ENCODE data around the gene CDH12.

The CDH12 gene

DNA sequence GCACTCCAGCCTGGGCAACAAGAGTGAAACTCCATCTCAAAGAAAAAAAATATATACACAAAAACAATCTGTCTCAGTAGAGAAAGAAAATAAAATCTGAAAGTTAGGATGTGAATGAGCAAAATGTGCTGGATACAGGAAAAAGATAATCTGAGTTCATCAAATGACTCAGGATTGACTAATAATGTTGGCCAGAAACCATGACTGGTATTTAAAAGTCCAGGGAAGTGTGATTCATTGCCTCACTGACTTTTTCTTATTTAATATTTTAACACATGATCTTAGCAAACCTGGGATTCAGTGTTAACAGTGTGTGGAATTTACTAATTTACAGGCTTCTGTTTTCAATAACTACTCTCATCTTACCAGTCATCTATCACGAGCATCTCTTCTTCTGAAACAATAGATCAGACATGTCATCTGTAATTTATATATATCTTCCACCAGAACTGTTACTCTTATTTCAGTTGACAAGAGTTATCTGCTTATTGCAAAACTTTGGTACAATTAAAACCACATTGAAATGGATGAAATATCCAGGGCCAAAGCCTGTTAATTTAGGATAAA lies 256.7 kb downstream of the CDH12 start:
- Histone ChIP-seq H3K4me3 (ENCODE audit: low read length in 2 of 2) (no peak overlapping the region), H3K27me3 (ENCODE audit: control insufficient read depth in 2 of 2, insufficient read depth in 2 of 2, low read length in 2 of 2) (no peaks in the 10 kb centered on the region), H3K9me3 (ENCODE audit: control insufficient read depth in 2 of 2, low read length in 2 of 2) (no peaks in the 10 kb centered on the region), H3K4me1 (ENCODE audit: control insufficient read depth in 2 of 2, insufficient read depth in 2 of 2, low read length in 2 of 2) (no peaks in the 10 kb centered on the region), H3K9ac (ENCODE audit: low read depth in 1 of 2, low read length in 2 of 2) (no peak overlapping the region), H3K36me3 (ENCODE audit: control insufficient read depth in 2 of 2, insufficient read depth in 2 of 2, low read length in 2 of 2) (no peaks in the 10 kb centered on the region), H3K27ac (ENCODE audit: low read depth in 2 of 2, low read length in 2 of 2) (no peak overlapping the region)

DNA sequence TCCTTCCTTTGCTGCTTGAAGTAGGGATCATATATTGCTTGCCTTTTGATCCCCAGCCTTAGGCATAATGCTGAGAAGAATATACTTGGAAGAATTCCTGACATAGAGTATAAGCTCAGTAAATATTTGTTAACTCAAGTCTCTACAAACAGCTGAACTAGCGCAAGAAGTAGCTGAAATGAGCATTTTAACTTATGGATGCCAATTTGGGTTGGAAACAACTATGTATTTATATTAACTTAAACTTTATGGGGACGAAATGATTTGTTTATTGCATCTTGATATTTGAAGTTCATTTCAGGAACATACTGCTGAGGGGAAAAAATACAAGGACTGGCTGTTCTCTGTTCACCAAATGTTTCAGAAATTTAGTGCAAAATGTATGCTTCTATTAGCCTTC lies 258.7 kb downstream of the CDH12 start:
- no peaks in the 10 kb centered on the region for H3K9me3 ChIP-seq (ENCODE audit: control insufficient read depth in 2 of 2, low read length in 2 of 2)
- H3K4me1 ChIP-seq (ENCODE audit: control insufficient read depth in 2 of 2, insufficient read depth in 2 of 2, low read length in 2 of 2) = no peaks in the 10 kb centered on the region
- H3K27me3 ChIP-seq (ENCODE audit: control insufficient read depth in 2 of 2, insufficient read depth in 2 of 2, low read length in 2 of 2) = no peaks in the 10 kb centered on the region
- H3K36me3 ChIP-seq (ENCODE audit: control insufficient read depth in 2 of 2, insufficient read depth in 2 of 2, low read length in 2 of 2) = no peaks in the 10 kb centered on the region
- H3K4me3 ChIP-seq (ENCODE audit: low read length in 2 of 2) = no peak overlapping the region
- no peak overlapping the region for H3K9ac ChIP-seq (ENCODE audit: low read depth in 1 of 2, low read length in 2 of 2)
- no peak overlapping the region for H3K27ac ChIP-seq (ENCODE audit: low read depth in 2 of 2, low read length in 2 of 2)

DNA sequence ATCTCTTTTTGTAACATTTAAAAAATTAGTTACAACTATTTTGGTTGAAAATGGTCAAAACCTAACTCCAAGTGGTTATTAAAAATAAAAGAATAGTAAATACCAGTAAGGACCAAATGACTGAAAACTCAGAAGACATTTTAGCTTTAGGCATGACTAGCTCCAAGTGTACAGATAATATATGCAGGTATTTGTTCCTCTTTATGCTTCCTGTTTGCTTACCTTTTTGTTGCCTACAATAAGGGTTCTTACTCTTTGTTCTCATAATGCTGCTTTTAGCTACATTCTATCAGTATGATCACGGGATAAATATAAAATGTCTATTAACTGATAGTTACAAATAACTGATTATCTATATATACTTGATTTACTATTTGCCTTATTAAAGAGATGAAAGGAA lies 259.6 kb downstream of the CDH12 start:
- H3K4me1 ChIP-seq (ENCODE audit: control insufficient read depth in 2 of 2, insufficient read depth in 2 of 2, low read length in 2 of 2) = no peaks in the 10 kb centered on the region

DNA sequence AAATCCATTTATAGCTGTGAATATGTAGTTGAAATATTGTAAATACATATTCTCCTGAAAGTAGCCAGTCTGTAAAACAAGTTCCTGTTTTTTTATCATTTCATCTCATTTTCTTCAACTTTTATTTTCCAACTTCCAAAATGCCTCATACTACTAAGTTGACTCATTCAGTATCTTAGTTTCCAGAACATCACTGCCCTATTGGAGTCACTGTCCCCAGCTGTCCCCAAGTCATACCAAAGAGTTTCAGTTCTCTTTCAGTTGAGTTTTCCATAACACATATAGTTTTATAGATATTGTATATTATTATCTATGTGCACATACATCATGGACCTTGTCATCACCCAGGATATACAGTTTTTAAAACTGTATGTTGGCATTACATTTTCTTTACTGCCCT lies 261.7 kb downstream of the CDH12 start:
- Histone ChIP-seq H3K27me3 (ENCODE audit: control insufficient read depth in 2 of 2, insufficient read depth in 2 of 2, low read length in 2 of 2) (no peaks in the 10 kb centered on the region), H3K36me3 (ENCODE audit: control insufficient read depth in 2 of 2, insufficient read depth in 2 of 2, low read length in 2 of 2) (no peaks in the 10 kb centered on the region), H3K9ac (ENCODE audit: low read depth in 1 of 2, low read length in 2 of 2) (no peak overlapping the region), H3K4me1 (ENCODE audit: control insufficient read depth in 2 of 2, insufficient read depth in 2 of 2, low read length in 2 of 2) (no peaks in the 10 kb centered on the region), H3K4me3 (ENCODE audit: low read length in 2 of 2) (no peak overlapping the region), H3K27ac (ENCODE audit: low read depth in 2 of 2, low read length in 2 of 2) (no peak overlapping the region), H3K9me3 (ENCODE audit: control insufficient read depth in 2 of 2, low read length in 2 of 2) (no peaks in the 10 kb centered on the region)

More for the DNA sequence above, 259.6 kb downstream of the CDH12 start:
- Histone ChIP-seq H3K9ac (ENCODE audit: low read depth in 1 of 2, low read length in 2 of 2) (no peak overlapping the region), H3K27me3 (ENCODE audit: control insufficient read depth in 2 of 2, insufficient read depth in 2 of 2, low read length in 2 of 2) (no peaks in the 10 kb centered on the region), H3K36me3 (ENCODE audit: control insufficient read depth in 2 of 2, insufficient read depth in 2 of 2, low read length in 2 of 2) (no peaks in the 10 kb centered on the region), H3K9me3 (ENCODE audit: control insufficient read depth in 2 of 2, low read length in 2 of 2) (no peaks in the 10 kb centered on the region), H3K4me3 (ENCODE audit: low read length in 2 of 2) (no peak overlapping the region), H3K27ac (ENCODE audit: low read depth in 2 of 2, low read length in 2 of 2) (no peak overlapping the region)

DNA sequence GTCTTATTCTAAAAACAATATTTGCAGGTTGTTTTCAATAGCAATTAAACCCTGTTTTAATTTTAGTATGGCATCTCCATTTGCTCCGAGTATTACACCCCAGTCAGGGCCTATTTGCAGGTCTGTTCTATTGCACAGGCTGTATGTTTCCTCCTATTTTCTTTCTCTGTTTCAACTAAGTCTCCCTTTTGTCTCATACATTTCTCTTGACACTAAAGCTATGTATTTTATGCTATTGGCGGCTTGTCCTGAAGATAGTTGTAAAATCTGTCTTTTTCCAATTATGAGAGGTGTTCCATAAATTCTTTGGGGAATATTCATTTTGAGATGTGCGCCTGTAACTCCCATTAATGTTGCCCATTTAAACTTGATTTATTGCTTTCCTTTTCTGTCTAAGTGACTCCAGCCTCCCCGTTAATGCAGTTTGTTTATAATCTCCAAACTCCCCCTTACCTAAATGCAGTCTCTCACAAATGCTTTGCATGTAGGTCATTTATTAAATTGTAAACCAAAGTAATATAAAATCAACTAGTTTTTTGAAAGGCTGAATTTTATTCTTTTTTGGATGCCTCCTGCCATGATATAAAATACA lies 262.4 kb downstream of the CDH12 start:
- no peaks in the 10 kb centered on the region for H3K9me3 ChIP-seq (ENCODE audit: control insufficient read depth in 2 of 2, low read length in 2 of 2)
- H3K4me1 ChIP-seq (ENCODE audit: control insufficient read depth in 2 of 2, insufficient read depth in 2 of 2, low read length in 2 of 2) = no peaks in the 10 kb centered on the region
- no peak overlapping the region for H3K9ac ChIP-seq (ENCODE audit: low read depth in 1 of 2, low read length in 2 of 2)
- no peak overlapping the region for H3K27ac ChIP-seq (ENCODE audit: low read depth in 2 of 2, low read length in 2 of 2)
- no peaks in the 10 kb centered on the region for H3K36me3 ChIP-seq (ENCODE audit: control insufficient read depth in 2 of 2, insufficient read depth in 2 of 2, low read length in 2 of 2)
- H3K27me3 ChIP-seq (ENCODE audit: control insufficient read depth in 2 of 2, insufficient read depth in 2 of 2, low read length in 2 of 2) = no peaks in the 10 kb centered on the region
- no peak overlapping the region for H3K4me3 ChIP-seq (ENCODE audit: low read length in 2 of 2)

DNA sequence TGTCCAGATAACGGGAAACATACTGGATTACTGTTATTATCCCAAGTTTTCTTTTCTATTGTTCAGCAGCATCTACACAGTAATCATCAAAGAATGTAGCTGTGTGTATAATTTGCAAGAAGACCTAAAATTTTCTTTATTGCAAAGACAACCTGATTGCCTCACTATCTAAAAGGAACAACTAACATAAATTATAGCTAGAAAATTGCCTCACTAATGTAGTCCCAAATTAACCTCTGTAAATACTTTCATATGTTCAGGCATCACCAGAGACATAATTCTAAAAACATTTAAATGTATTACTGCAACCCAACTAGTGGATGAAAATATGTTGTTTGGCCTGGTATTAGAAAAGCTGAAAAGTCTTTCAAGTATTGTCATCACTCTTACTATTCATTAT lies 275.4 kb downstream of the CDH12 start:
- Histone ChIP-seq H3K9me3 (ENCODE audit: control insufficient read depth in 2 of 2, low read length in 2 of 2) (peaks cover 0 to 2% of the 10 kb centered on the region in 2 donors), H3K4me1 (ENCODE audit: control insufficient read depth in 2 of 2, insufficient read depth in 2 of 2, low read length in 2 of 2) (no peaks in the 10 kb centered on the region), H3K9ac (ENCODE audit: low read depth in 1 of 2, low read length in 2 of 2) (no peak overlapping the region), H3K4me3 (ENCODE audit: low read length in 2 of 2) (no peak overlapping the region), H3K27ac (ENCODE audit: low read depth in 2 of 2, low read length in 2 of 2) (no peak overlapping the region), H3K27me3 (ENCODE audit: control insufficient read depth in 2 of 2, insufficient read depth in 2 of 2, low read length in 2 of 2) (no peaks in the 10 kb centered on the region), H3K36me3 (ENCODE audit: control insufficient read depth in 2 of 2, insufficient read depth in 2 of 2, low read length in 2 of 2) (no peaks in the 10 kb centered on the region)

DNA sequence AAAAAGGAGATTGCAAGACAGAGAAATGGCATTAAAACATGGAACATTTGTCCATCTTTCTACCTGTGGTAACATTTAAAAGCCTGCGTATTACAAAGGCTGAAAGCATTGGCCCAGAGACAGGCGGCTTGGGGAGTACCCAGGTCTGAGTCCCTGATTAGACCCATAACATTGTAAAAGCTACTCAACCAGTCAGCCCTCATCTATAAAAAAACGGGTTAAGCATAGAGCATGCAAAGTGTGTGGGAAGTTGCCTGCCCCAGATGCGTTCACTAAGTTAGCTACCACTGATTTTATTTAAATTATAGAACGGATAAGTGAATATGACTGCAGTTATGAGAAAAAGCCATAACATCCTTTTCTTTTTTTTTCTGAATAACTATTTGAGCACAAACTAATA lies 276.1 kb downstream of the CDH12 start:
- H3K4me3 ChIP-seq (ENCODE audit: low read length in 2 of 2) = no peak overlapping the region
- H3K4me1 ChIP-seq (ENCODE audit: control insufficient read depth in 2 of 2, insufficient read depth in 2 of 2, low read length in 2 of 2) = no peaks in the 10 kb centered on the region
- H3K9me3 ChIP-seq (ENCODE audit: control insufficient read depth in 2 of 2, low read length in 2 of 2) = peaks cover 0 to 2% of the 10 kb centered on the region in 2 donors
- no peak overlapping the region for H3K9ac ChIP-seq (ENCODE audit: low read depth in 1 of 2, low read length in 2 of 2)
- H3K36me3 ChIP-seq (ENCODE audit: control insufficient read depth in 2 of 2, insufficient read depth in 2 of 2, low read length in 2 of 2) = no peaks in the 10 kb centered on the region
- H3K27me3 ChIP-seq (ENCODE audit: control insufficient read depth in 2 of 2, insufficient read depth in 2 of 2, low read length in 2 of 2) = no peaks in the 10 kb centered on the region
- no peak overlapping the region for H3K27ac ChIP-seq (ENCODE audit: low read depth in 2 of 2, low read length in 2 of 2)

DNA sequence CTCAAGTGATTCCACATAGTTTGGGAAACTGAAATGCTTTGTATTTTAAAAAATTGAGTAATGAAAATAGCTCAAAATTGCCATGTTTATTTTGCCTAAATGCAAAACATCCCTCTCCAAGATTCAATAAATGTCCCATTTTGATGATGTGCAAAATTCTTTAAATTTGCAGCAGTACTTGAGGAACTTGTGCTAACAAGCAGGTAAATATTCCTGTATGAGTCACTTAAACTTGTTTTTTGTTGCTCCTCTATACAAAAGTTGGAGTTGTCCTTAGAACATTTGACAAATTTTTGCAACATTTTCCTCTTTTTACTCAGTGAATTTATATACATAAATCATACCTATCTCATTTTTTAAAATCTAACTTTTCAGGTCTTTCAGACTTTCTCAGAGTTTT lies 280.2 kb downstream of the CDH12 start:
- H3K4me3 ChIP-seq (ENCODE audit: low read length in 2 of 2) = no peak overlapping the region
- no peaks in the 10 kb centered on the region for H3K4me1 ChIP-seq (ENCODE audit: control insufficient read depth in 2 of 2, insufficient read depth in 2 of 2, low read length in 2 of 2)
- H3K9ac ChIP-seq (ENCODE audit: low read depth in 1 of 2, low read length in 2 of 2) = no peak overlapping the region
- no peaks in the 10 kb centered on the region for H3K27me3 ChIP-seq (ENCODE audit: control insufficient read depth in 2 of 2, insufficient read depth in 2 of 2, low read length in 2 of 2)
- no peaks in the 10 kb centered on the region for H3K36me3 ChIP-seq (ENCODE audit: control insufficient read depth in 2 of 2, insufficient read depth in 2 of 2, low read length in 2 of 2)
- H3K9me3 ChIP-seq (ENCODE audit: control insufficient read depth in 2 of 2, low read length in 2 of 2) = peaks cover 0 to 2% of the 10 kb centered on the region in 2 donors
- H3K27ac ChIP-seq (ENCODE audit: low read depth in 2 of 2, low read length in 2 of 2) = no peak overlapping the region

DNA sequence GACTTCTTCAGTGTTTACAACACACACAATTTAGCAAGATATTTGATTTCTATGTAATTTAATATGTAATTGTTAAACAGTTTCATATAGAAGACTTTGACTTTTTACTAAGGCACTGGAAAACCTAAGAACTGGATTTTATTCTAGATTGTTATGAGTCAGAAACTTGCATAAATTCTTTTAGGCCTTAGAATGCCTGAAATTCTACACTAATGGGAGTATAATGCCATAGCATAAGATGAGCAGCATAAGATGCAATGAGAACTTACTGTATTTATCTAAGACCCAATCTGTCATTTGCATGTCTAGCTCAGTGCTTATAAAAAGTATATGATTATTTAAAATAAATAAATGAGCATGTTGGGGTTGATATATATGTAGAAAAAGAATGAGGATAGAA lies 285.2 kb downstream of the CDH12 start:
- Histone ChIP-seq H3K27ac (ENCODE audit: low read depth in 2 of 2, low read length in 2 of 2) (no peak overlapping the region), H3K36me3 (ENCODE audit: control insufficient read depth in 2 of 2, insufficient read depth in 2 of 2, low read length in 2 of 2) (no peaks in the 10 kb centered on the region), H3K4me3 (ENCODE audit: low read length in 2 of 2) (no peak overlapping the region), H3K9me3 (ENCODE audit: control insufficient read depth in 2 of 2, low read length in 2 of 2) (no peaks in the 10 kb centered on the region), H3K4me1 (ENCODE audit: control insufficient read depth in 2 of 2, insufficient read depth in 2 of 2, low read length in 2 of 2) (no peaks in the 10 kb centered on the region), H3K27me3 (ENCODE audit: control insufficient read depth in 2 of 2, insufficient read depth in 2 of 2, low read length in 2 of 2) (no peaks in the 10 kb centered on the region), H3K9ac (ENCODE audit: low read depth in 1 of 2, low read length in 2 of 2) (no peak overlapping the region)

DNA sequence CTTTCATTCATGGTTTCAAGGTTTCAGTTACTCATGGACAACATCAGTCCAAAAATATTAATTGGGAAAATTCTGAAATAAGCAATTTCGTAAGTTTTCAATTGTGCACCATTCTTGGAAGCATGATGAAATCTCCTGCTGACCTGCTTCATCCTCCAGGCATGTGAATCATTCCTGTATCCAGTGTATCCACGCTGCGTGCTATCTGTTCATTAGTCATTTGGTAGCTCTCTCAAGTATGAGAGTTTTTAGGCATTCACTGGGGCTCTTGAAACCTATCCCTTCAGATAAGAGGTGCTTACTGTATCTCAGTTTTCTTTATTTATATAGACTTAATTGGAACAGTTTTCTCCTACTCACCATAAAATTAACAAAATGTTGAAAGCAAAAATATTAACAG lies 293.0 kb downstream of the CDH12 start:
- Histone ChIP-seq H3K9me3 (ENCODE audit: control insufficient read depth in 2 of 2, low read length in 2 of 2) (no peaks in the 10 kb centered on the region), H3K36me3 (ENCODE audit: control insufficient read depth in 2 of 2, insufficient read depth in 2 of 2, low read length in 2 of 2) (no peaks in the 10 kb centered on the region), H3K27me3 (ENCODE audit: control insufficient read depth in 2 of 2, insufficient read depth in 2 of 2, low read length in 2 of 2) (no peaks in the 10 kb centered on the region), H3K4me3 (ENCODE audit: low read length in 2 of 2) (no peak overlapping the region), H3K9ac (ENCODE audit: low read depth in 1 of 2, low read length in 2 of 2) (no peak overlapping the region), H3K4me1 (ENCODE audit: control insufficient read depth in 2 of 2, insufficient read depth in 2 of 2, low read length in 2 of 2) (no peaks in the 10 kb centered on the region), H3K27ac (ENCODE audit: low read depth in 2 of 2, low read length in 2 of 2) (no peak overlapping the region)

Measured in mucosa of rectum (tissue), 2 donors.